NCI-H69 (cell line): ENCODE data around the gene CAPN9.
"Not testable (repeated sequence)": the region's sequence is repeated elsewhere in the genome, so short reads cannot be mapped to it uniquely, and the experiment has no call there.

Source experiments
- DNase-seq: peaks from one replicate; lab custom pipeline; 2025; lab: John Stamatoyannopoulos, UW

CAPN9 gene

GRCh38 chr1:230825761-230826160 lies 78.6 kb downstream of the CAPN9 start:
- DNase-seq: no peak

- DNase-seq: no peak
Measured at GRCh38 chr1:230826166-230826875, 79.1 kb downstream of the CAPN9 start.

GRCh38 chr1:230827081-230827681 lies 80.0 kb downstream of the CAPN9 start:
- no peak for DNase-seq

- DNase-seq: no peak
Measured at GRCh38 chr1:230827801-230828200, 80.6 kb downstream of the CAPN9 start.

- DNase-seq: no peak
Measured at GRCh38 chr1:230828421-230828820, 81.2 kb downstream of the CAPN9 start.

- DNase-seq: no peak
Measured at GRCh38 chr1:230831771-230832170, 84.6 kb downstream of the CAPN9 start.

- no peak for DNase-seq
Measured at GRCh38 chr1:230832476-230832875, 85.3 kb downstream of the CAPN9 start.

- no peak for DNase-seq
Measured at GRCh38 chr1:230833511-230833910, 86.3 kb downstream of the CAPN9 start.

- DNase-seq: no peak
Measured at GRCh38 chr1:230834292-230834691, 87.1 kb downstream of the CAPN9 start.

GRCh38 chr1:230836347-230836746 lies 89.2 kb downstream of the CAPN9 start:
- no peak for DNase-seq

GRCh38 chr1:230836793-230837192 lies 89.6 kb downstream of the CAPN9 start:
- no peak for DNase-seq

- no peak for DNase-seq
Measured at GRCh38 chr1:230839173-230839572, 92.0 kb downstream of the CAPN9 start.

GRCh38 chr1:230842801-230843200 lies 95.6 kb downstream of the CAPN9 start:
- no peak for DNase-seq

- no peak for DNase-seq
Measured at GRCh38 chr1:230843503-230844309, 96.5 kb downstream of the CAPN9 start.

GRCh38 chr1:230844561-230844960 lies 97.4 kb downstream of the CAPN9 start:
- no peak for DNase-seq

- not testable (repeated sequence) for DNase-seq
Measured at GRCh38 chr1:230845184-230845583, 98.0 kb downstream of the CAPN9 start.

- no peak for DNase-seq
Measured at GRCh38 chr1:230848235-230848634, 101.0 kb downstream of the CAPN9 start.

- DNase-seq: no peak
Measured at GRCh38 chr1:230849451-230850224, 102.5 kb downstream of the CAPN9 start.

- no peak for DNase-seq
Measured at GRCh38 chr1:230850547-230850946, 103.4 kb downstream of the CAPN9 start.

GRCh38 chr1:230851291-230851691 lies 104.1 kb downstream of the CAPN9 start:
- no peak for DNase-seq
